Fibroblast of villous mesenchyme (primary cell): ENCODE data around the gene PMPCA. TPM values are rescaled to one million over a fixed set of nuclear protein-coding genes. Genes with fewer than 3 reads are reported as not detected.
"Not testable (repeated sequence)": the region's sequence is repeated elsewhere in the genome, so short reads cannot be mapped to it uniquely, and the experiment has no call there.

Experiments used
- DNase-seq: peaks from one replicate; pipeline ENCODE4 v3.0.0-alpha.2; 2010; ENCODE audit warnings: low read depth
- H3K4me3 ChIP-seq: 2 replicates; pipeline ENCODE4 v1.5.1; 2011; ENCODE audit warnings: low read depth, mild to moderate bottlenecking, low read length
- CTCF ChIP-seq: IDR thresholded peaks from 2 replicates; pipeline ENCODE4 v1.5.1; 2012; ENCODE audit warnings: low read depth, mild to moderate bottlenecking, low read length; ENCODE audit not compliant: insufficient read depth
- total RNA-seq: library from RNA; depleted of rRNA; stranded (reverse); fragments of >200 nt; gene quantifications from 2 replicates; pipeline ENCODE4 v1.2.3, GENCODE V29; 2012

PMPCA gene
- total RNA-seq, 1 donor, result 48.8 TPM

DNA sequence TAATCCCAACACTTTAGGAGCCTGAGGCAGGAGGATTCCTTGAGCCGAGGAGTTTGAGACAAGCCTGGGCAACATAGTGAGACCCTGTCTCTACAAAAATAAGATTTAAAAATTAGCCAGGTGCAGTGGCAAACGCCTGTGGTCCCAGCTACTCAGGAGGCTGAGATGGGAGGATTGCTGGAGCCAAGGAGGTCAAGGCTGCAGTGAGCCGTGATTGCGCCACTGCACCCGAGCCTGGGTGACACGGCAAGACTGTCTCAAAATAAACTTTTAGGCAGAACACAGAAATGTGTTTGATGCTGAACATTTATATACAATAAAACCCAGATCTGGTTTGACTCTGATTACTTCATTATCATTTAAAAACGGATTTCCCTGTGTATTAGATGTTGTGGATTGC is 5.0 kb upstream of the PMPCA start:
- TF ChIP-seq CTCF, result no peak
- H3K4me3 ChIP-seq, result no peak overlapping the region
- no peak for DNase-seq

- not testable (repeated sequence) for DNase-seq, H3K4me3 ChIP-seq
These were observed 4.6 kb upstream of the PMPCA start for GRCh38 chr9:136405904-136406303.

DNA sequence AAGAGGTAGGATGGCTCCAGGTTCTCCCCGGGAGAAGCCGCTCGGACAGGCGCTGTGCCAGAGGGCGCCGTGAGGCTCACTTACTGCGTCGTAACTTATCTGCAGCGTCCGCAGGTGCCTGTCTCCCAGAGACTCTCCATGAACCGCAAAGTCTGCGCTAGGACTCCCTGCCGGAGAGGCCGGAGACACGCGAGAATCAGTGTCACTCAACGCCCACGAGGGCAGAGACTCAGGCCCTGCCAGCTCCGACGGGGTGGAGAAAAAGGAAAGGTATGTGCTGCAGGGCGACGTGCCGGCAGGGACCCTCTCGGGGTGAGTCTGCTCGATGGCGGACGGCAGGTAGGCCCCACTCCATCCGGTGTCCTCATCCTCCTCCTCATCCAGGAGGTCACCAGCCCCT is 3.4 kb upstream of the PMPCA start:
- not testable (repeated sequence) for DNase-seq, H3K4me3 ChIP-seq

DNA sequence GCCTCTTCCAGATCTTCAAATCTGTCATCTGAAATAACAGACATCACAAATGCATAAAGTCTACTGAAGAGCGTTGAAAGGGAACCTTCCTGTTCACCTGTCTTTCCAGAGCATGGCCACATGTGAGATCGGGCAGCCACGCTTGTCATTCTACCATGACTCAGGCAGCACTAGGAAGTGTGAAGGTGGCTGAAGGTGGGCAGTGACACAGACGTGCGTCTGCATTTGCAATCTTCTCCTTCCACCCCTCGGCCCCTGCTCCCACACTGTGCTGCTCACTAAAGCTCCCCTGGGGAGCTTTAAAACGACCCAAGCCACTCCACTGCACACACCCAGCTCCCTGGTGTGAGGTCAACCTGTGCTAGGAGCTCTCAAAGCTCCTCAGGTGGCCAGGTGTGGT is 2.5 kb upstream of the PMPCA start:
- no peak for DNase-seq

GRCh38 chr9:136409557-136410455 is 652 bp upstream of the PMPCA start:
- DNase-seq, result peak; percentile 36
- H3K4me3 ChIP-seq, result peak overlapping the region; percentile 98
- TF ChIP-seq CTCF, result no peak

More for the DNA sequence above, 2.5 kb upstream of the PMPCA start:
- H3K4me3 ChIP-seq, result no peak overlapping the region
- TF ChIP-seq CTCF, result no peak

DNA sequence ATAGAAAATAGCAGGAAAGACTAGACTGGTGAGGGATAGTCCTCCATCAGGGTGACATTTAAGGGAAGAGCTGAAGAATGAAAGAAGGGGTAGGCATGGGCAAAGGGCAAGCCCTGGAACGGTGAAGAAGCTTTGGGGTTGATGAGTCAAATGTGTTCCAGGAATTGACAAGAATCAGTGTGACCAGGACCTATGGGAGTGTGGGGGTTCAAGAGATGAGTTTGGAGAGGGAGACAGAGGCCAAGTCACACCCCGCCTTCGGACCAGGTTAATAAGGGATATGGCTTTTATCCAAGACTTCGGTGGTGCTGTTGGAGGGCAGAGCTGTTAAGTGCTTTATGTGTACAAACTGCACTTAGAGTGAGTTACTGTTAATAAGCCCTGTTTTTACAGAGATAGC is 920 bp downstream of the PMPCA start:
- DNase-seq, result no peak
- no peak for TF ChIP-seq CTCF
- H3K4me3 ChIP-seq, result peak overlapping the region; percentile 98

- no peak for TF ChIP-seq CTCF
- no peak overlapping the region for H3K4me3 ChIP-seq
- no peak for DNase-seq
These were observed 2.5 kb downstream of the PMPCA start for GRCh38 chr9:136412962-136413361.

DNA sequence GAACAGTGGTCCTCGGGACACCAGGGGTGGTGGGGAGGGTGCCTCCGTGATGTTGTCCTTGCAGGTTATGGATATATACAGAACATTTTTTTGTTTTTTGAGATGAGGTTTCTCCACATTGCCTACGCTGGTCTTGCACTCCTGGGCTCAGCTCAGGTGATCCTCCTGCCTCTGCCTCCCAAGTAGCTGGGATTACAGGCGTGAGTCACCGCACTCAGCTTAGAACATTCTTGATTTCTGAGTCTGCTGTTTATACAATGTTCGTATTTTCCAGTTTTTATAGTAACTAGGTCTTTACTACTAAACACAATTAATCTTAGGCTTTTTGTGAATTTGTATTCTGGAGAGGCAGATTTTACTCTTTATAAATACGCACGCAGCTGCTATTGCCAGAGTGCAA is 6.0 kb downstream of the PMPCA start:
- DNase-seq, result no peak
- H3K4me3 ChIP-seq, result no peak overlapping the region
- no peak for TF ChIP-seq CTCF
